ENCODE data around the gene TSPAN1.

The TSPAN1 gene

DNA sequence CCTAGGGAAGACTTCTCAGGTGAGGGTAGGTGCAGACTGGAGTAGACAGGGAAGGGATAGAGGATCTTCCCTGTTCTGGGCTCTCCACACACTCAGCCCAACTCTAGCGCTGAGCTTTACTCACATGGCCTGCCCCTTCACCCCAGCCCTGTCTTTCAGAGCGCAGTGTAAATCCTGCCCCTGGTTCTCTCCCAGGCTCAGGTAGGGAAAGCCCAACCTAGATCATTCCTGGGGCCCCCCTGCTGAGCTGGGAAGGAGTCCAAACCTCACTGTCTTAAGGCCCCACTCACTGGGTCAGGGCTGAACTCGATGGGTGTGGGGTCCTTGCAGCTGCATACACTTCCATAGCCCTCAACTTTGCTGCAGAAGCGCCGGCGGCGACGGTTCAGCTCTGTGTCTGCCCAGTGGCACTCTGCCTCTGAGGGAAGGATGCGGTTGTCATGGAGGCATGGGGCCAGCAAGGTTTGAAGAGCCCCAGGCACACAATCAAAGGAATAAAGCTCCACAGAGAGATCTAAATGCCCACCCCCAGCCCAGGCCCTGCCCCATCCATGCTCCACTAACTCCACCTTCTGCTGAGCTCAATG is 19.2 kb downstream of the TSPAN1 start:
- no peak overlapping the region for H3K4me3 ChIP-seq (ENCODE audit: low read depth, low read length)
- TF ChIP-seq, protein P1, sequence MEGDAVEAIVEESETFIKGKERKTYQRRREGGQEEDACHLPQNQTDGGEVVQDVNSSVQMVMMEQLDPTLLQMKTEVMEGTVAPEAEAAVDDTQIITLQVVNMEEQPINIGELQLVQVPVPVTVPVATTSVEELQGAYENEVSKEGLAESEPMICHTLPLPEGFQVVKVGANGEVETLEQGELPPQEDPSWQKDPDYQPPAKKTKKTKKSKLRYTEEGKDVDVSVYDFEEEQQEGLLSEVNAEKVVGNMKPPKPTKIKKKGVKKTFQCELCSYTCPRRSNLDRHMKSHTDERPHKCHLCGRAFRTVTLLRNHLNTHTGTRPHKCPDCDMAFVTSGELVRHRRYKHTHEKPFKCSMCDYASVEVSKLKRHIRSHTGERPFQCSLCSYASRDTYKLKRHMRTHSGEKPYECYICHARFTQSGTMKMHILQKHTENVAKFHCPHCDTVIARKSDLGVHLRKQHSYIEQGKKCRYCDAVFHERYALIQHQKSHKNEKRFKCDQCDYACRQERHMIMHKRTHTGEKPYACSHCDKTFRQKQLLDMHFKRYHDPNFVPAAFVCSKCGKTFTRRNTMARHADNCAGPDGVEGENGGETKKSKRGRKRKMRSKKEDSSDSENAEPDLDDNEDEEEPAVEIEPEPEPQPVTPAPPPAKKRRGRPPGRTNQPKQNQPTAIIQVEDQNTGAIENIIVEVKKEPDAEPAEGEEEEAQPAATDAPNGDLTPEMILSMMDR (IDR thresholded peaks at IDR 0.05; ENCODE audit: borderline replicate concordance, insufficient read depth, low read depth, low read length) = no peak

DNA sequence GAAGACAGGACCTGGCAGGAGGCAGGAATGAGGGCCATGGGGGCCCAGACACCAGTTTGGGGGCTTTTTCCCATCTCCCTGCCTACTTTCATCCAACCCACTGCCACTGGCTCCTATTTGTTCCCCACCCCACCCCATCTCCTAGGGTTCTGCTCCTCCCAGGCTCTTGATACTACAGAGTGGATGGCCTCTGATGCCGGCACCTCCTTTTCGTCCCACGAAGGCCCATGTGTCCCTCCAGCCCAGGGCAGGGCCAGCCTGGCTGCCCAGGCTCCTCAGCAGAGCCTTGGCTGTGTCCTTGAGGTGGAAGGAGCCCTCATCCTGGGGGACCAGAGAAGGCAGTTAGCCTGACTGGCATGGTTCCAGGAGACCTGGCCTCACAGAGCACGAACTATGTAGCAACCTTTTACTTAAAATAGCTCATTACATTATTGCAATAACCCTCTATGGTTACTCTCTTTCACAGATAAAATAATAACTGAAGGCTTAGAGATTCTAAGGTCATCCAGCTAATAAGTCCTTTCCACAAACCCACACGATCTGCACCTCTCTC is 19.8 kb downstream of the TSPAN1 start:
- TF ChIP-seq, protein P1 (IDR thresholded peaks at IDR 0.05; ENCODE audit: borderline replicate concordance, insufficient read depth, low read depth, low read length) = no peak
- H3K4me3 ChIP-seq (ENCODE audit: low read depth, low read length) = no peak overlapping the region

DNA sequence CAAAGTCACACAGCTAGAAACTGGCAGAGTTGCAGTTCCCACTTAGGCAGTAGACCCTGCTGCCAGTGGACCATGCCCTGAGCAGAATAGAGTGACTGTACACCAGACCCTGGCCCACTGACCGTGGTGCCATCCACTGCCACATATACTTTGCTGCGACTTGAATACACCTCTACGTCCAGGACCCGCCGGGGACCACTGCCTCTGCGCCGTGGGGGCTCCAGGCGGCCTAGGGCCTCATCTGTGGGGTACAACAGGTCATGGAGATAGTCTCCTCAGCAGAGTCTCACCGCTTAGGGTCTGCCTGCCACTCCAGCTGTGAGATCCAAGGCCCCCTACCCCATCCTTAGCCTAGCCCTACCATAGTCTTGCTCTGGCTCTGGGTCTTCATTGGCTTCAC is 21.7 kb downstream of the TSPAN1 start:
- TF ChIP-seq, protein P1 (IDR thresholded peaks at IDR 0.05; ENCODE audit: borderline replicate concordance, insufficient read depth, low read depth, low read length) = no peak
- no peak overlapping the region for H3K4me3 ChIP-seq (ENCODE audit: low read depth, low read length)

DNA sequence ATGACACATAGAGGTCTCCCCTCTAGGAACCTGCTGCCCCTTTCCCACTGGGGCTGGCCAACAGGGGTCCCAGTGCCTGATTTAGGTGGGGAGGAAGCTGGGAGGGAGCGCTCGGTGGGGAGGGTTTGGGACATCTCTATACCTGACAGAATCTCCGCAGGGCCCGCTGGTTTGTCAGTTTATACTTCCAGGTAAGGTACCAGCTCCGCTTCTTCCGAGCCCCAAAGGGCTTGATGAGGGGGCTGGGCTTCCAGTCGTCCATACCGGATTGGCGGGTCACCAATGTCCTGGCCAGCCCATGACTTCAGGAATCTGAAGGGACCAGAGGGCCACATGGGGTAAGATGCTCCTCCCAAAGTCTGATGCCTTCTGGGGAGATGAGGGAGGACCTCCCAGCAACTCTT is 22.7 kb downstream of the TSPAN1 start:
- TF ChIP-seq, protein P1 (IDR thresholded peaks at IDR 0.05; ENCODE audit: borderline replicate concordance, insufficient read depth, low read depth, low read length) = no peak

DNA sequence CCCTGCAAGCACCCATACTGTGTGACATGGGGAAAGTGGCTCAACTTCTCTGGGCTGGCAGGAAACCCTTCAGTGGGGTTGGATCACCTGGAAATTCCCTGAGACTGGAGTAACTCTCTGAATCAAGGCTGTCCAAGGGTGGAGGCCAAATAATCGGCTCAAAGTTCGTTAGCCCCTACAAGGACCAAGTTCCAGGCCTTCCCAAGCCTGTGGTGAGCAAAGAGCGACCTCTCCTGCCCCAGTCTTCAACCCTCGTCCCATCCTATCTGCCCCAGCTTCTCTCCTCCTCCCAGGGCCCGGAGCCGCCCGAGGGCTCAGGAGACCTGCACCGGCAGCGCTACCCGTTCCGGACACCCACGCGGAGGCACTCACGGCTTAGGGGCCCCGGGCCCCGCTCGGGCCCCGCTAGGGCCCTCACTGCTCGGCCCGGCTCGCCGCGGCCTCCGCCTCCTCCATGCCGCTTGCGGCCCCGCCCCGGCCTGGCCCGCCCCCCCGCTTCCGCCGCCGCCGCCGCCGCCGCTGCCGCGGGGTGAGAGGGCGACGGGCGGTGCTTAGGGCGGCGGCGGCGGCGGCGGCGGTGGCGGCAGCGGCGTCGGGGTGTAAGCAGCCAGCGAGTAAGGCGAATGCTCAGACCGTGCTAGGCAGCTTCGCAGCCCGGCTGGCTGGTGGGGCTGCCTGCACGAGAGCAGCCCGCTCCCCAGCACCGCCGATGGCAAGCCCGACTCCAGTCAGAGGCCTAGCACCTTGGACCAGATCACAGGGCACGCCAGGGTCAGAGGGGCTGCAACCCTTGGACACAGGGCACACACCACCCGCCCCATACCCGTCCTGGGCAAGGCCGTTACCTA is 23.3 kb downstream of the TSPAN1 start, which contains the start of gene POMGNT1:
TSS of gene POMGNT1 (minus strand) at position 471 of the 848 bp plus-strand sequence. CDS start 613 bp downstream, outside the sequence.
- TF ChIP-seq, protein P1 (IDR thresholded peaks at IDR 0.05; ENCODE audit: borderline replicate concordance, insufficient read depth, low read depth, low read length) = peak; percentile 25; the same call in 1 of the 2 replicates
- H3K4me3 ChIP-seq (ENCODE audit: low read depth, low read length) = peak within 1 kb of the TSS; percentile 61

More for the DNA sequence above, 22.7 kb downstream of the TSPAN1 start:
- peak overlapping the region; percentile 61 for H3K4me3 ChIP-seq (ENCODE audit: low read depth, low read length)

DNA sequence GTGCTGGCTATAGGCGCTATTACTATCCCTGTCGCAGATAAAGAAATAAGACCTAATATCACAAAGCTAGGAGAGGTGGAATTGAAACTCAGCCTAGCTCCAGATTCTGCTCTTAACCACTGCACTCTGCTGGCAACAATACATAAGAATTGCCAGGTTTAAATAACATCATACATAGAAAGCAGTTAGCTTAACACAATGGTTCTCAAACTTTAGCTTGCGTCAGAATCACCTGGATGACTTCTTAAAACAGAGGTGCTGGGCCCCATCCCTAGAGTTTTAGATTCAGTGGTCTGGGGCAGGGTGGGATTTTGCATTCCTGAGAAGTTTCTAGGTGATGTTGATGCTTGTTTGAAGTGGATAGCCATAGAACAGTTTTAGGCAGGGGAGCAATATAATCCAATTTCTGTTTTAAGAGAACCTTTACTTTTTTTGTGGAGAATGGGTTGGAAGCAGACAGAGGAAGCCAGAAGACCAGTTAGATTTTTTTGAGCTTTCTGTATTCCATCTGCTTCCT is 24.4 kb downstream of the TSPAN1 start:
- H3K4me3 ChIP-seq (ENCODE audit: low read depth, low read length) = no peak overlapping the region
- TF ChIP-seq, protein P1 (IDR thresholded peaks at IDR 0.05; ENCODE audit: borderline replicate concordance, insufficient read depth, low read depth, low read length) = no peak
